Measurements from ENCODE around the gene STBD1. TPM values are rescaled to one million over a fixed set of nuclear protein-coding genes. Genes with fewer than 3 reads are reported as not detected.

The STBD1 gene
- total RNA-seq, result 5.0 and 6.9 TPM in 2 replicates

GRCh38 chr4:76305971-76306881 is at the start of gene STBD1:
Gene STBD1 (plus strand): TSS chr4:76306733. CDS start chr4:76306770, 37 bp downstream.

Other genes with a start within 250 kb of the STBD1 start
- gene ART3, start 232.0 kb upstream of the STBD1 start, total RNA-seq, result 1.0 TPM in 1 of 2 replicates, not detected in the other
- gene NUP54, start 158.3 kb upstream of the STBD1 start, total RNA-seq, result 41.6 and 42.0 TPM in 2 replicates
- 122 and 254 TPM in 2 replicates for gene SCARB2, start 92.9 kb upstream of the STBD1 start, total RNA-seq
- gene FAM47E, start 55.0 kb upstream of the STBD1 start, total RNA-seq, result 2.1 TPM in 1 of 2 replicates, not detected in the other
- 0.13 TPM in 1 of 2 replicates, not detected in the other for gene CCDC158, start 114.4 kb downstream of the STBD1 start, total RNA-seq
- gene SHROOM3, start 128.5 kb downstream of the STBD1 start, total RNA-seq, result 4.2 and 19.1 TPM in 2 replicates

Measured in epithelial cell of alveolus of lung (primary cell).